HS-27A (cell line): ENCODE measurements around the gene PLEKHA7.
"Not testable (repeated sequence)": the region's sequence is repeated elsewhere in the genome, so short reads cannot be mapped to it uniquely, and the experiment has no call there.

ENCODE experiments used
- DNase-seq: peaks from one replicate; pipeline ENCODE4 v3.0.0-alpha.2; 2012; ENCODE audit warnings: low read depth, missing footprints

The PLEKHA7 gene

DNA sequence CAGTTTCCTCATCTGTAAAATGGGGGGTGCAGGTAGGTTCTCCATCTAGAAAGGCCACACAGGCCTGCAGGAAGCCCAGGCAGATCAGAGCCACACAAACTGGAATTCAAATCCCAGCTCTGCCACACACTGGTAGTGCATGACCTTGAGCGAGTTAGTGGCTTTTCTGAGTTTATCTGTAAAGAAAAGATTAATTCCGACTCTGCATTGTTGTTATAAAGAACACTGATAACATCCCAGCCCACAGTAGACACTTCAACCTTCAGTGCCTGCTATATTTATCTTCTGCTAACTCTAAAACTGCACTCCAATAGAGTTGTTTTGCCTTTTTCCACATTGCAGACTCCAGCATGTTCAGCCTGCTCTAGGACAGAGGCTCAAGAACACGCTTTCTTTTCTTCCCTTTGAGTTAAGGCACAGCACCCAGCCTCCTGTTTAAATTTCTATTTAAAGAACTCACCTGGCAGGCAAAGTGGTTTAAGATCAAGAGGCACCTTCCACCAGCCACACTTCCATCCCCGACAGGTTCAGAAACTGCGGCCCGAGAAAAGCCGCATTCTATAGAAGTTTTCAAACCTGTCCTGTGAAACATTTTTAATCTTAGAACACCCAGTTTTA lies 133.9 kb downstream of the PLEKHA7 start:
- DNase-seq: no peak

GRCh38 chr11:16879690-16880089 lies 134.5 kb downstream of the PLEKHA7 start:
- DNase-seq: no peak

DNA sequence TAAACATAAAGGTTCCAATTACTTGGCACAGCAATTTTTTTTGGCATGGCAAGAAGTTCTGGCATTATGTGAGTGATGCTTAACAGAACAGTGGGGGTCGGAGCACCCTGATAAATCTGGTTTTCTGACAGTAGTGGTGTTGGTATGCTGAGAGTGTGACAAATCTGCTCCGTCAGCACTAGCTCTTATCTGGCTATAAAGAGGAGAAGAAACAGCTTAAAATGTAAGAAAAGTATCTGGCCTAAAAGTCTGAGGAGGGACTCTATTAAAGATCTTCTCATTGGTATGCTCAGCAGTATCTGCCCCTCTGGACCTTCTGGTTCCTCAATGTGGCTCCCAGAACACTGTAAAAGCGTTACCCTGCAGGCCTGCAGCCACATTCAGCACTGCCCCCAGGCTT lies 137.4 kb downstream of the PLEKHA7 start:
- no peak for DNase-seq

- no peak for DNase-seq
These were observed 138.0 kb downstream of the PLEKHA7 start for GRCh38 chr11:16876053-16876752.

DNA sequence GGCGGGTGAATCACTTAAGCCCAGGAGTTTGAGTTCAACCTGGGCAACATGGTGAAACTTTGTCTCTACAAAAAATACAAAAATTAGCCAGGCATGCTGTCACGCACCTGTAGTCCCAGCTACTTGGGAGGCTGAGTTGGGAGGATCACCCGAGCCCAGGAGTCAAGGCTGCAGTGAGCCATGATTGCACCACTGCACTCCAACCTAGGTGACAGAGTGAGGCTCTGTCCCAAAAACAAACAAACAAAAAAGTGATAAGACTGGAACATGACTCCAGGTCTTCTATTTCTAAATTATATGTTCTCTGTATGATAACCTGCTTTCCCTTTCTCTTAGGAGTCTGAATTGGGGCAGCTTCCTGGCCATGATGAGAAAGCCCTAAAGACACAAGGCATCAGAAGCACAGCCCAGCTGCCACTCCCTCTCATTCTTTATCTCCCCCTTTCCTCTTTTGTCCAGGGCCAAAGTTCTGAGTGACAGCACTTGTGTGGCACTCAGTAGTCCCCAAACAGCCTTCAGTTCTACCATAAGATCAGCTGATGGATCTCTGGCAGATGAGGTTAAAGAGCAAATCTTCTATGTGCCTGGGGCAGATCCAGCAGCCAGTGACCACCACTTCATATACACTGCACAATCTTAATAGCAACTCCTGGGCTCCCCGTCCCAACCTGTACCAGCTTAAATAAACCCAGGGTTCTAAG lies 139.8 kb downstream of the PLEKHA7 start:
- no peak for DNase-seq

- DNase-seq: no peak
These were observed 140.9 kb downstream of the PLEKHA7 start for GRCh38 chr11:16873289-16873688.

GRCh38 chr11:16871368-16871767 lies 142.8 kb downstream of the PLEKHA7 start:
- DNase-seq: no peak

GRCh38 chr11:16867097-16867496 lies 147.1 kb downstream of the PLEKHA7 start:
- DNase-seq: no peak

GRCh38 chr11:16864428-16864827 lies 149.8 kb downstream of the PLEKHA7 start:
- not testable (repeated sequence) for DNase-seq

DNA sequence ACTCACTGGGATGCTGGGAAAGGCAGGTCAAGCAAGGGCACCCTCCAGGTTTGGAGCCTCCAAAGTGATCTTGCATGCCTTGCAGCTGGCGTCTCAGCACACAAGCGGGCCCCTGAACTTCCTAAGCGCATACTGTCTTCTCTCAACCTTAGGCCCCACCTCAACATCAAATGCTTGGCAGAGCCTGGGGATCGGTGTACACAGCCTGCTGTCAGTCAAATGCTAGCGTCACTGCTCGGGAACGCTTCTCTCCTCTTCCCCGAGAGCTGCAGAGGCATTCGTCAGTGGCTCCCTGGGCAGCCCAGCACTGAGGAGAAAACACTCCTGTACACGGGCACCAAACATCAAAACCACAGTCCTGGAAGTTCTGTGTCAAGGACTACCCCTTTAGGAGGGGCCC lies 150.8 kb downstream of the PLEKHA7 start:
- no peak for DNase-seq

- DNase-seq: no peak
These were observed 151.5 kb downstream of the PLEKHA7 start for GRCh38 chr11:16862726-16863125.

GRCh38 chr11:16861862-16862261 lies 152.4 kb downstream of the PLEKHA7 start:
- no peak for DNase-seq

DNA sequence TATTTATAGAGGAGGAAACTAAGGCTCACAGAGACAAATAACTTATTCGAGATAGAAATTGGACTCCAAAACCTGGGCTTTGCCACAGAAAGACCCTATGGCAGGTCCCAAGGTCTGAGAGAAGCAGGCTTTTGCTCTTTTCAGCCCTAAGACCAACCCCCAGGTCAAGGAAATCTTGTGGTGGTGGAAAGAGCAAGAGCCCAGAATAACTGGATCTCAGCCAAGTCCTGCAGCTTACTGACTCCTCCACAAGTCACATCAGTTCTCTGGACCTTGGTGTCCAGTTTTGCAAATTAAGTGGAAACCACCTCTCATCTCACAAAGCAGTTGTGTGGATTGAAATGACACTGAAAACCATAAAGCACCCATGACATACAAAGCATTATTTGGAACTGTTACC lies 153.6 kb downstream of the PLEKHA7 start:
- no peak for DNase-seq

DNA sequence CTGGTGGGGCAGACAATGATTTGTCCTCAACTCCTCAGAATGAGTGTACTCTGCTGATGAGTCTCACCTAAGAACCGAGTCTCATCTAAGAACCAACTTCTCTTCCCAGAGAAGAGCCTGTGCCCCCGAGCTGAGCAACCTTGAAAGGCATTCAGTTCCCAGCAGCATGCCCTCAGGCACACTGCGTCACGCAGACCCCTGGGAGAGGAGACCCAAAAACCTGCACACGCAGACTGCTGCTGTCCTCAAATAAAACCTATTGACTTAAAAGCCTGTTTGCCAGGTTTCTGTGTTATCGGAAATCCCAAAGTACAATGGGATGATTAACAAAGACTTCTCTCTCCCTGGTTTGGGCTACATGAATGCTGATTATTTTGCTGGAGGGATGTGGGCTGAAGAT lies 154.6 kb downstream of the PLEKHA7 start:
- DNase-seq: no peak

DNA sequence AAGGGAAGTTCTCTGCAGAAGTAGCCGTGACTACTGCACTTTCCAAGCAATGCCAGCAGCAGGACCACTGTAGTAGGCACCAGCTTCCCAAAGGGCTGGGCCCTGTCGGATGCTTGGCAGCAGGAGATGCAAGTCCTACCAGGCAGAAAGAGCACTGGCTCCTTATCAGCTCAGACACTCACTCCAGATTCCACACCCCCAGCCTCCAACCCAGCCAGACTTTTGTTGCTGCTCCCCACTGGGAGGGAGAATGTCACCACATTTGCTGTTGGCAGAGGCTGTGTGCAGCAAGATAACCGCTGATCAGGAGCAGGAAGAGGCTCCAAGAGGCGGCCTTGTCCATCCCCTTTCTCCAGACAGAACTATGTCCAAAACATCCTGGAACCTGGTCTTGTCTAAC lies 157.0 kb downstream of the PLEKHA7 start:
- DNase-seq: no peak

DNA sequence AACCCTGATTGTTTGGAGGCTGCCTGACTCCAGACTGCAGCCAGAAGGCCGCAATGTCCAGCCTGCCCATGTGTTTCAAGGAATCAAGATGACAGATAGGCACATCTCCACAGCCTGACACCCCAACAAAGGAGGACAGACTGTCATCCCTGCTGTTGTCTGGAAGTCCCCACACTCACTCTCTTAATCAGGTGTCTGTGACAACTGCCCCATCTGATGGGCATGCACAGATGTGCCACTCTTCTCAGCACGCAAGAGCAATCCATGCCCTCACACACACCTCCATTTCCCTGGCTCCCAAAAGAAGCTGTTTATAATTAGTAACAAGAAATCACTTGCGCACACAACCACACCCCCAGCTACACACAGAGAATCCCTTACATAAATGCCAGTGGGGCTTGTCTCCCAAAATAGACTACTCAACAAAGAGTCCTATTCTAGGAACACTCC lies 158.2 kb downstream of the PLEKHA7 start:
- DNase-seq: no peak

DNA sequence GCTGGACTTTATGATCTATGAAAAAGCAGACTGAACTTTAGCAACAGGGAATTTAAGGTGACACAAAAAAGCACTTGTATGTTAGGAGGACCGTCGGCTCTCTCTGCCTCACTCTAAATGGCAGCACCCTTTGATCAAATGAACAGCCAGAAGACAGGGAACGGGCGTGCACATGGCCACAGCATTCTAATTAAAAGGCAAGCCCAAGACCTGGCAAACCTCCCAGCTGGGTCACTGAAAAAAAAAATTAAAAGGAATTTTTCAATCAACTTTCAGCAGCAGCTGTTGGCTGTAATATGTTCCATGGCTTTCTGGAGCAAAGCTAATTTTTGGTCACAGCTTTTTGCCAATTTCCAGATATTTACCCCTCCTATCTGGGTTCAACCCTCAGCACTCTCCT lies 159.2 kb downstream of the PLEKHA7 start:
- DNase-seq: no peak

DNA sequence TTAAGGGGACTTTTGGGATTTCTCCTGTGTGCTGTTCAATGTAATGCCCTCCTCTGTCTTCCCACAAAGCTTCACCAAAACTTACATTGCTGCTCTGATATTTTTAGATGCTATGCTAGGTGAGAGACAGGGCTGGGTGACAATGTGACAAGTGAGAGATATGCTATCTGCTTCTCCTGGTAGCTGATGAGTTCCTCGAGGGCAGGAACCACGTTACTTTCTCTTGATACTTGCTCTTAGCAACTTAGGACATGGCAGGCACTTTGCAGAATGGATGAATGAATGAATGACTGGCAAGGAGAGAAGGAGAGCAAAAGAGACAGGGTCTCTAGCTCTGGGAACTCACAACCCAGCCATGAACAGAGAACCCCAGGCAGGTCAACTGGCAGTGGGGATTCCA lies 160.4 kb downstream of the PLEKHA7 start:
- no peak for DNase-seq

DNA sequence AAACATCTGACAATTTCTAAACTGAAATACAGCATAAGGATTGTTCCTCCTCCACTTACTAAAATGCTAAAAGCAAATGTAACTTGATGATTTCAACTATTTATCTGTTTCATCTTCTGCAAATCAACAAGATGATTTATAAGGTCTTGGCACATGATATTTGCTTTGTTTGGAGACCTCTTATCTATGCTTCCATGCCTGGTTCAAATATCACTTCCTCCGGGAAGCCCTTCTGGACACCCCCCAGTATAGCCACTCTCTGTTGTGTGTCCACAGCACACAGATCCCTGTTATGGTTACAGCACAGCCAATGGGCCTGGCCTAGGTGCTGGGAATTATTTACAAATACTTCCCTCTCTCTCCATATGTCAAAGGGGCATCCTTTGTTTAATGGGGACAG lies 160.9 kb downstream of the PLEKHA7 start:
- DNase-seq: no peak

DNA sequence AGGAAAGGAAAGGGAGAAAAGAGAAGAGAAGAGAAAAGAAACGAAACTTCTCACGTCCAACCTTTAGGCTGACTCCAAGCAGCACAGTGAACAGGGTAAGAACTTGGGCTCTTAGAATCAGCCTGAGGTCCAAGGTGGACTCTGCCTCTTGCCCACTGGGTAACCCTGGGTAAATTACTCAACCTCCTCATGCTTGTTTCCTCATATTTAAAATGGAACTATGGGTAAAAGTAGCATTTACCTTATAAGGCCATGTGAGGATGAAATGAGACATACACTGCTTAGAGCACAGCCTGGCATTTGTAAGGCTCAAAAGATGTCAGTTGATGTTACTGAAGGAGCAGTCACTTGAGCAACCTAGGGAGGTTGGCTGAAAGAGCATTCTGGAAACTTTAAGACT lies 167.9 kb downstream of the PLEKHA7 start:
- no peak for DNase-seq

GRCh38 chr11:16844268-16844771 lies 169.9 kb downstream of the PLEKHA7 start:
- no peak for DNase-seq

DNA sequence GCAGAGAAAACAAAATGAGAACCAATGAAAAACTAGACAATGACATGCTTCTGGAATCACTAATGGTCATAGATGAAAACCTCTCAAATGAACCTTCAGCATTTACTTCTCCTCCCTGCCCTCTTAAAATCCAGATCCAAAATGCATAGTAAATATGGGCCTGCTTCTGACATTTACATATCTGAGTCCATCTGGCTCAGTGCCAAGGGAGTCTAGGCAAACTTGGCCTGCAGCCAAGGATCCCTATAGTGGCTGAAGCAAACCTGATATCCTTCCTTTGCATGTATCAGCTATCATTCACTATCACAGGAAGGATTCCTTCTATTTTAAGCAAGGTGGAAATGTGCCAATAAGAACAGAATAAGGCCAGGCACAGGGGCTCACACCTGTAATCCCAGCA lies 170.9 kb downstream of the PLEKHA7 start:
- DNase-seq: no peak

GRCh38 chr11:16841984-16842383 lies 172.2 kb downstream of the PLEKHA7 start:
- no peak for DNase-seq
